SK-N-SH (cell line): ENCODE data around the gene SORD.
"Not testable (repeated sequence)": the region's sequence is repeated elsewhere in the genome, so short reads cannot be mapped to it uniquely, and the experiment has no call there.

Experiments used
- FOSL2 ChIP-seq: IDR thresholded peaks from 2 replicates; pipeline ENCODE4 v1.4.0; 2012; ENCODE audit warnings: low read depth, mild to moderate bottlenecking, moderate library complexity, borderline replicate concordance
- GABPA ChIP-seq: IDR thresholded peaks from 2 replicates; pipeline ENCODE4 v1.4.0; 2012; ENCODE audit warnings: low read depth, mild to moderate bottlenecking
- MXI1 ChIP-seq: IDR thresholded peaks from 2 replicates; pipeline ENCODE4 v1.6.1; 2012; ENCODE audit warnings: mild to moderate bottlenecking, low read depth, low read length, improper control_type of control experiment
- TF ChIP-seq, protein P1 (sequence below): IDR thresholded peaks from 2 replicates; pipeline ENCODE4 v1.6.1; 2012; ENCODE audit warnings: mild to moderate bottlenecking, low read depth, low read length, moderate library complexity
- TF ChIP-seq, protein P2 (sequence below): IDR thresholded peaks from 2 replicates; pipeline ENCODE4; 2012
- TF ChIP-seq, protein P3 (sequence below): fragments of 200-600 bp; sonication (generic); IDR thresholded peaks from 2 replicates; pipeline ENCODE4 v1.6.1; 2017; ENCODE audit warnings: antibody characterized with exemption, mild to moderate bottlenecking, moderate library complexity
- TF ChIP-seq, protein P4 (sequence below): fragments of 150-350 bp; IDR thresholded peaks from 2 replicates; pipeline ENCODE4 v1.6.1; 2017; ENCODE audit warnings: antibody characterized with exemption, low read length, low read depth, borderline replicate concordance

DNA sequence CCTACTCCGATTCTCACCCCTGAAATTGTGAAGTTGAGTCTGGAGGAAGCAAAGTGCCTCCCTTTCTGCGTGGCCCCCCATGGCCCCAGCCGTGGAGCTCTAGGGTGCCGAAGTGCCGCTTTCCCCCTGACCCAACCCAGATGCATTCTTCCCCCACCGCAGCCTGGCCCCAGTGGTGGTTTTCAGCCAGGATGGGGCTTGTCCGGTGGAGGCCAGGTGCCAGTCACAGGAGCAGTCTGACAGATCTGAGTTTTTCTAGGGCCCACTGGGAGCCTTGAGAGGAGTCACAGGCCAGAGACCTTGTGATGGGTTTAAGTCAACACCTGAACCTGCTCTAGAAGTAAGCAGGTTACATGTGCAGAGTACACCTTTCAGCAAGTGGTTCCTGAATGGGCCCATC is 39.3 kb downstream of the SORD start:
- TF ChIP-seq, protein P1, sequence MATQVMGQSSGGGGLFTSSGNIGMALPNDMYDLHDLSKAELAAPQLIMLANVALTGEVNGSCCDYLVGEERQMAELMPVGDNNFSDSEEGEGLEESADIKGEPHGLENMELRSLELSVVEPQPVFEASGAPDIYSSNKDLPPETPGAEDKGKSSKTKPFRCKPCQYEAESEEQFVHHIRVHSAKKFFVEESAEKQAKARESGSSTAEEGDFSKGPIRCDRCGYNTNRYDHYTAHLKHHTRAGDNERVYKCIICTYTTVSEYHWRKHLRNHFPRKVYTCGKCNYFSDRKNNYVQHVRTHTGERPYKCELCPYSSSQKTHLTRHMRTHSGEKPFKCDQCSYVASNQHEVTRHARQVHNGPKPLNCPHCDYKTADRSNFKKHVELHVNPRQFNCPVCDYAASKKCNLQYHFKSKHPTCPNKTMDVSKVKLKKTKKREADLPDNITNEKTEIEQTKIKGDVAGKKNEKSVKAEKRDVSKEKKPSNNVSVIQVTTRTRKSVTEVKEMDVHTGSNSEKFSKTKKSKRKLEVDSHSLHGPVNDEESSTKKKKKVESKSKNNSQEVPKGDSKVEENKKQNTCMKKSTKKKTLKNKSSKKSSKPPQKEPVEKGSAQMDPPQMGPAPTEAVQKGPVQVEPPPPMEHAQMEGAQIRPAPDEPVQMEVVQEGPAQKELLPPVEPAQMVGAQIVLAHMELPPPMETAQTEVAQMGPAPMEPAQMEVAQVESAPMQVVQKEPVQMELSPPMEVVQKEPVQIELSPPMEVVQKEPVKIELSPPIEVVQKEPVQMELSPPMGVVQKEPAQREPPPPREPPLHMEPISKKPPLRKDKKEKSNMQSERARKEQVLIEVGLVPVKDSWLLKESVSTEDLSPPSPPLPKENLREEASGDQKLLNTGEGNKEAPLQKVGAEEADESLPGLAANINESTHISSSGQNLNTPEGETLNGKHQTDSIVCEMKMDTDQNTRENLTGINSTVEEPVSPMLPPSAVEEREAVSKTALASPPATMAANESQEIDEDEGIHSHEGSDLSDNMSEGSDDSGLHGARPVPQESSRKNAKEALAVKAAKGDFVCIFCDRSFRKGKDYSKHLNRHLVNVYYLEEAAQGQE = not testable (repeated sequence)
- not testable (repeated sequence) for TF ChIP-seq FOSL2, GABPA, MXI1
- TF ChIP-seq, protein P2, sequence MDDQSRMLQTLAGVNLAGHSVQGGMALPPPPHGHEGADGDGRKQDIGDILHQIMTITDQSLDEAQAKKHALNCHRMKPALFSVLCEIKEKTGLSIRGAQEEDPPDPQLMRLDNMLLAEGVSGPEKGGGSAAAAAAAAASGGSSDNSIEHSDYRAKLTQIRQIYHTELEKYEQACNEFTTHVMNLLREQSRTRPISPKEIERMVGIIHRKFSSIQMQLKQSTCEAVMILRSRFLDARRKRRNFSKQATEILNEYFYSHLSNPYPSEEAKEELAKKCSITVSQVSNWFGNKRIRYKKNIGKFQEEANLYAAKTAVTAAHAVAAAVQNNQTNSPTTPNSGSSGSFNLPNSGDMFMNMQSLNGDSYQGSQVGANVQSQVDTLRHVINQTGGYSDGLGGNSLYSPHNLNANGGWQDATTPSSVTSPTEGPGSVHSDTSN = not testable (repeated sequence)
- TF ChIP-seq, protein P3, sequence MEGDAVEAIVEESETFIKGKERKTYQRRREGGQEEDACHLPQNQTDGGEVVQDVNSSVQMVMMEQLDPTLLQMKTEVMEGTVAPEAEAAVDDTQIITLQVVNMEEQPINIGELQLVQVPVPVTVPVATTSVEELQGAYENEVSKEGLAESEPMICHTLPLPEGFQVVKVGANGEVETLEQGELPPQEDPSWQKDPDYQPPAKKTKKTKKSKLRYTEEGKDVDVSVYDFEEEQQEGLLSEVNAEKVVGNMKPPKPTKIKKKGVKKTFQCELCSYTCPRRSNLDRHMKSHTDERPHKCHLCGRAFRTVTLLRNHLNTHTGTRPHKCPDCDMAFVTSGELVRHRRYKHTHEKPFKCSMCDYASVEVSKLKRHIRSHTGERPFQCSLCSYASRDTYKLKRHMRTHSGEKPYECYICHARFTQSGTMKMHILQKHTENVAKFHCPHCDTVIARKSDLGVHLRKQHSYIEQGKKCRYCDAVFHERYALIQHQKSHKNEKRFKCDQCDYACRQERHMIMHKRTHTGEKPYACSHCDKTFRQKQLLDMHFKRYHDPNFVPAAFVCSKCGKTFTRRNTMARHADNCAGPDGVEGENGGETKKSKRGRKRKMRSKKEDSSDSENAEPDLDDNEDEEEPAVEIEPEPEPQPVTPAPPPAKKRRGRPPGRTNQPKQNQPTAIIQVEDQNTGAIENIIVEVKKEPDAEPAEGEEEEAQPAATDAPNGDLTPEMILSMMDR = not testable (repeated sequence)
- TF ChIP-seq, protein P4, sequence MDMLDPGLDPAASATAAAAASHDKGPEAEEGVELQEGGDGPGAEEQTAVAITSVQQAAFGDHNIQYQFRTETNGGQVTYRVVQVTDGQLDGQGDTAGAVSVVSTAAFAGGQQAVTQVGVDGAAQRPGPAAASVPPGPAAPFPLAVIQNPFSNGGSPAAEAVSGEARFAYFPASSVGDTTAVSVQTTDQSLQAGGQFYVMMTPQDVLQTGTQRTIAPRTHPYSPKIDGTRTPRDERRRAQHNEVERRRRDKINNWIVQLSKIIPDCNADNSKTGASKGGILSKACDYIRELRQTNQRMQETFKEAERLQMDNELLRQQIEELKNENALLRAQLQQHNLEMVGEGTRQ = not testable (repeated sequence)
